GM12878 (cell line): ENCODE data around the gene CNTNAP2. TPM values are rescaled to one million over a fixed set of nuclear protein-coding genes. Genes with fewer than 3 reads are reported as not detected.

Source experiments
- ATAC-seq: fragments of 200-7000 bp; cut with Tn5 transposase; 3 replicates; pipeline ENCODE4 v1.9.1; 2020; ENCODE audit warnings: mild to moderate bottlenecking, moderate library complexity
- BruUV-seq: library from RNA; stranded (reverse); fragments of 400-500 nt; replicated peaks from 2 replicates; lab custom pipeline; 2021; lab: Mats Ljungman, UMichigan
- CTCF ChIA-PET: fragments of 300-600 bp; sonication (Branson Sonifier 250); formaldehyde crosslinking; extraction: SDS; loops from one replicate; lab custom pipeline; 2021; ENCODE audit warnings: inconsistent platforms; lab: Yijun Ruan, JAX
- POLR2A ChIA-PET: fragments of 350-600 bp; formaldehyde crosslinking; extraction: SDS; loops from one replicate; lab custom pipeline; 2021; ENCODE audit warnings: inconsistent platforms; lab: Charles Lee
- RAD21 ChIA-PET: fragments of 300-600 bp; sonication (Branson Sonifier 250); formaldehyde crosslinking; loops from one replicate; lab custom pipeline; 2023; ENCODE audit warnings: antibody characterized with exemption; ENCODE audit not compliant: unreplicated experiment; lab: Charles Lee
- SMC1A ChIA-PET: fragments of 300-600 bp; sonication (Branson Sonifier 250); formaldehyde crosslinking; loops from one replicate; lab custom pipeline; 2023; ENCODE audit not compliant: unreplicated experiment, uncharacterized antibody; lab: Charles Lee
- DNase-seq: peaks from one replicate; pipeline ENCODE4 v3.0.0-alpha.2; 2011; ENCODE audit warnings: low read depth, low spot score
- FAIRE-seq: peaks from 3 replicates; lab custom pipeline; 2011; peaks lifted over from hg19 to GRCh38; lab: Jason Lieb, UNC
- H2AFZ ChIP-seq: 2 replicates; pipeline ENCODE4 v1.6.0; 2011; ENCODE audit warnings: low read depth, low read length, control low read depth; ENCODE audit not compliant: control insufficient read depth
- H3K27ac ChIP-seq: 2 replicates; pipeline ENCODE4 v1.5.1; 2011; ENCODE audit warnings: control low read depth; ENCODE audit not compliant: control insufficient read depth, insufficient read depth
- H3K27me3 ChIP-seq, 2 experiments: replicated peaks in 1 of 2; 2 replicates each; pipeline versions ENCODE4 v1.6.0 to v1.6.1; 2011; ENCODE audit warnings: low read length in 1 of 2; ENCODE audit not compliant: control insufficient read depth in 2 of 2, insufficient read depth in 2 of 2
- H3K36me3 ChIP-seq, 2 experiments: 2 replicates each; pipeline ENCODE4 v1.5.1; 2011; ENCODE audit warnings: low read length in 1 of 2; ENCODE audit not compliant: control insufficient read depth in 2 of 2, insufficient read depth in 2 of 2
- H3K4me1 ChIP-seq: 2 replicates; pipeline ENCODE4 v1.6.1; 2011; ENCODE audit warnings: mild to moderate bottlenecking, low read length, moderate library complexity, mixed read lengths; ENCODE audit not compliant: control insufficient read depth, insufficient read depth
- H3K4me2 ChIP-seq: 2 replicates; pipeline ENCODE4 v1.6.0; 2011; ENCODE audit warnings: control low read depth; ENCODE audit not compliant: control insufficient read depth, insufficient read depth
- H3K4me3 ChIP-seq: fragments of 200-600 bp; sonication (generic); 2 replicates; pipeline ENCODE4 v1.5.1; 2016
- H3K79me2 ChIP-seq: 2 replicates; pipeline ENCODE4 v1.6.0; 2011; ENCODE audit warnings: low read length; ENCODE audit not compliant: control insufficient read depth, insufficient read depth
- H3K9ac ChIP-seq: 2 replicates; pipeline ENCODE4 v1.8.0; 2011; ENCODE audit warnings: low read length, control low read depth, mixed read lengths; ENCODE audit not compliant: control insufficient read depth, insufficient read depth
- H3K9me3 ChIP-seq: replicated peaks from 3 replicates; pipeline ENCODE4 v1.5.1; 2011; ENCODE audit warnings: mild to moderate bottlenecking, low read length; ENCODE audit not compliant: control insufficient read depth, insufficient read depth
- H4K20me1 ChIP-seq: 2 replicates; pipeline ENCODE4 v1.6.0; 2011; ENCODE audit not compliant: control insufficient read depth, insufficient read depth
- ATF7 ChIP-seq: fragments of 450-650 bp; IDR thresholded peaks from 2 replicates; pipeline ENCODE4 v1.6.1; 2016; ENCODE audit warnings: low read depth, mild to moderate bottlenecking
- CBFB ChIP-seq: IDR thresholded peaks from 2 replicates; pipeline ENCODE4 v1.6.1; 2016; ENCODE audit warnings: antibody characterized with exemption, low read depth
- CBX5 ChIP-seq: sonication (generic); IDR thresholded peaks from 2 replicates; pipeline ENCODE4 v1.6.1; 2016; ENCODE audit warnings: low read depth, moderate library complexity, mild to moderate bottlenecking, inconsistent platforms
- CEBPZ ChIP-seq: fragments of 150-350 bp; IDR thresholded peaks from 2 replicates; pipeline ENCODE4 v1.6.1; 2016; ENCODE audit warnings: low read depth, low read length
- CREB1 ChIP-seq: IDR thresholded peaks from 2 replicates; pipeline ENCODE4 v1.6.1; 2012; ENCODE audit warnings: low read depth, mild to moderate bottlenecking, inconsistent platforms
- FOXK2 ChIP-seq: fragments of 450-650 bp; IDR thresholded peaks from 2 replicates; pipeline ENCODE4 v1.6.1; 2017; ENCODE audit warnings: mild to moderate bottlenecking, moderate library complexity
- HSF1 ChIP-seq: fragments of 150-350 bp; IDR thresholded peaks from 2 replicates; pipeline ENCODE4 v1.6.1; 2014; ENCODE audit warnings: mild to moderate bottlenecking, low read depth, low read length
- IRF5 ChIP-seq: fragments of 450-650 bp; IDR thresholded peaks from 2 replicates; pipeline ENCODE4 v1.6.1; 2017; ENCODE audit warnings: borderline replicate concordance
- JUNB ChIP-seq: IDR thresholded peaks from 2 replicates; pipeline ENCODE4 v1.6.1; 2016; ENCODE audit warnings: antibody characterized with exemption, mild to moderate bottlenecking
- KLF5 ChIP-seq: fragments of 450-650 bp; IDR thresholded peaks from 2 replicates; pipeline ENCODE4 v1.6.1; 2014; ENCODE audit warnings: mild to moderate bottlenecking; ENCODE audit not compliant: partially characterized antibody
- PBX3 ChIP-seq: IDR thresholded peaks from 2 replicates; pipeline ENCODE4 v1.6.1; 2011; ENCODE audit warnings: mild to moderate bottlenecking, low read depth, low read length, moderate library complexity; ENCODE audit not compliant: insufficient replicate concordance
- REST ChIP-seq: IDR thresholded peaks from 2 replicates; pipeline ENCODE4 v1.6.1; 2012; ENCODE audit warnings: mild to moderate bottlenecking, low read depth, low read length
- SIN3A ChIP-seq: IDR thresholded peaks from 2 replicates; pipeline ENCODE4 v1.6.1; 2012; ENCODE audit warnings: low read depth, low read length, improper control_type of control experiment
- ZNF217 ChIP-seq: fragments of 450-650 bp; IDR thresholded peaks from 2 replicates; pipeline ENCODE4 v1.6.1; 2017; ENCODE audit warnings: antibody characterized with exemption, mild to moderate bottlenecking
- WGBS: methylation state at CpG from one replicate; pipeline ENCODE4 v1.1.6; 2016; ENCODE audit warnings: low lambda C conversion rate; ENCODE audit not compliant: insufficient replicate concordance, insufficient coverage; ENCODE audit errors: missing lambda C conversion rate; 5-methylcytosine and 5-hydroxymethylcytosine counted together
- in situ Hi-C: fragments of 300-500 bp; cut with MboI; formaldehyde crosslinking; loops from 9 replicates; pipeline ENCODE4 v1.14.3; 2018; ENCODE audit warnings: mixed read lengths
- intact Hi-C: fragments of 100-400 bp; cut with micrococcal nuclease; formaldehyde crosslinking; loops from one replicate; pipeline ENCODE4 v1.14.2; 2022; ENCODE audit not compliant: unreplicated experiment
- polyA plus RNA-seq, 11 experiments: library from polyadenylated mRNA; depleted of rRNA in 4 of 11; unstranded in 6 of 11; stranded (reverse) in 5 of 11; fragments of >200 nt; fragmentation: Nextera tagmentation in 4 of 11; fragmentation: Illumina TruSeq in 1 of 11; extraction: Ambion mirVana in 4 of 11; extraction: Trizol in 1 of 11; gene quantifications; 1 replicate in 1 of 11; 2 replicates in 10 of 11; pipeline versions ENCODE4 v1.2.1 to v1.2.3, GENCODE V29; 2011 to 2016; ENCODE audit warnings: inconsistent platforms in 2 of 11, missing spikeins in 2 of 11, low read depth in 1 of 11
- total RNA-seq, 4 experiments: library from RNA; depleted of rRNA in 3 of 4; stranded (reverse); fragments of >200 nt in 3 of 4; fragmentation: Illumina TruSeq in 1 of 4; extraction: Trizol in 1 of 4; gene quantifications; 2 replicates each; pipeline versions ENCODE4 v1.2.1 to v1.2.3, GENCODE V29; 2013 to 2021

Gene CNTNAP2
- total and polyA plus RNA-seq, 10 of the 15 experiments (the other 5 are each of a cell fraction or from before 2014, with no cell fraction given): 0.03 to 0.08 (median 0.03) TPM; not detected in 7

GRCh38 chr7:146698995-146699610 is 582.5 kb downstream of the CNTNAP2 start:
- ATAC-seq (no peak), DNase-seq (no peak), FAIRE-seq (no peak)
- Histone ChIP-seq H3K4me3 (no peak overlapping the region), H3K4me1 (no peaks in the 10 kb centered on the region), H4K20me1 (no peaks in the 10 kb centered on the region), H3K9ac (no peak overlapping the region), H3K79me2 (no peaks in the 10 kb centered on the region), H3K36me3 (no peaks in the 10 kb centered on the region), H2AFZ (no peak overlapping the region), H3K9me3 (no peaks in the 10 kb centered on the region; the same call in 2 of the 3 replicates), H3K27me3 (no peaks in the 10 kb centered on the region), H3K4me2 (no peak overlapping the region), H3K27ac (no peak overlapping the region)
- in situ Hi-C loops: no loop called here
- intact Hi-C loops: no loop called here
- no TSS peak for BruUV-seq
- ChIA-PET CTCF (no interaction called here), SMC1A (no interaction called here), RAD21 (no interaction called here), POLR2A (no interaction called here)
- 0% methylated on average over 1 of the region's 1 CpG for WGBS
- TF ChIP-seq JUNB (no peak), CEBPZ (no peak), REST (no peak), CBX5 (no peak), PBX3 (no peak), KLF5 (no peak), ZNF217 (no peak), HSF1 (no peak), SIN3A (no peak), IRF5 (no peak), FOXK2 (no peak), CBFB (no peak), ATF7 (no peak), CREB1 (no peak)
